Measurements from ENCODE around the gene FYCO1. TPM values are rescaled to one million over a fixed set of nuclear protein-coding genes. Genes with fewer than 3 reads are reported as not detected.

FYCO1 gene
- total RNA-seq, 1 experiment from 2014 or later = 15.4 TPM

GRCh38 chr3:45884368-45885201 is 111.0 kb downstream of the FYCO1 start:
- BruUV-seq (replicated peaks) = no TSS peak
- TF ChIP-seq EZH2 (IDR thresholded peaks at IDR 0.05; ENCODE audit: low read length, unreplicated experiment) = no peak
- TF ChIP-seq EZH2phosphoT487 (IDR thresholded peaks at IDR 0.05; ENCODE audit: borderline replicate concordance, low read length) = no peak
- TF ChIP-seq, protein P1, sequence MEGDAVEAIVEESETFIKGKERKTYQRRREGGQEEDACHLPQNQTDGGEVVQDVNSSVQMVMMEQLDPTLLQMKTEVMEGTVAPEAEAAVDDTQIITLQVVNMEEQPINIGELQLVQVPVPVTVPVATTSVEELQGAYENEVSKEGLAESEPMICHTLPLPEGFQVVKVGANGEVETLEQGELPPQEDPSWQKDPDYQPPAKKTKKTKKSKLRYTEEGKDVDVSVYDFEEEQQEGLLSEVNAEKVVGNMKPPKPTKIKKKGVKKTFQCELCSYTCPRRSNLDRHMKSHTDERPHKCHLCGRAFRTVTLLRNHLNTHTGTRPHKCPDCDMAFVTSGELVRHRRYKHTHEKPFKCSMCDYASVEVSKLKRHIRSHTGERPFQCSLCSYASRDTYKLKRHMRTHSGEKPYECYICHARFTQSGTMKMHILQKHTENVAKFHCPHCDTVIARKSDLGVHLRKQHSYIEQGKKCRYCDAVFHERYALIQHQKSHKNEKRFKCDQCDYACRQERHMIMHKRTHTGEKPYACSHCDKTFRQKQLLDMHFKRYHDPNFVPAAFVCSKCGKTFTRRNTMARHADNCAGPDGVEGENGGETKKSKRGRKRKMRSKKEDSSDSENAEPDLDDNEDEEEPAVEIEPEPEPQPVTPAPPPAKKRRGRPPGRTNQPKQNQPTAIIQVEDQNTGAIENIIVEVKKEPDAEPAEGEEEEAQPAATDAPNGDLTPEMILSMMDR (conservative IDR thresholded peaks at IDR 0.05; ENCODE audit: low read depth, low read length) = no peak
- Histone ChIP-seq H3K4me2 (ENCODE audit: low read length) (no peak overlapping the region), H3K27ac (ENCODE audit: low read length) (no peak overlapping the region), H3K9me3 (ENCODE audit: low read length) (no peaks in the 10 kb centered on the region), H3F3A (ENCODE audit: low read length, unreplicated experiment) (peaks cover 4% of the 10 kb centered on the region), H3K9ac (ENCODE audit: low read length) (no peak overlapping the region), H3K4me3 (ENCODE audit: low read length) (no peak overlapping the region), H3K4me1 (ENCODE audit: insufficient read depth, low read length) (peaks cover 36% of the 10 kb centered on the region), H3K79me2 (ENCODE audit: low read length) (no peaks in the 10 kb centered on the region), H2AFZ (ENCODE audit: low read length) (no peak overlapping the region), H3K9me2 (replicated peaks; ENCODE audit: low read length) (no peaks in the 10 kb centered on the region), H3K27me3 (ENCODE audit: low read length) (no peaks in the 10 kb centered on the region), H4K20me1 (ENCODE audit: low read length) (no peaks in the 10 kb centered on the region), H3K36me3 (ENCODE audit: low read depth, low read length) (no peaks in the 10 kb centered on the region)
- intact Hi-C loops (cut with micrococcal nuclease) = loop anchor here (5.0 kb wide), 1 partner anchor 42 kb away; the partner anchor contains the start of gene LZTFL1
- ATAC-seq (no peak), DNase-seq (no peak)
- ChIA-PET CTCF (no interaction called here), POLR2A (ENCODE audit: unreplicated experiment) (no interaction called here)

DNA sequence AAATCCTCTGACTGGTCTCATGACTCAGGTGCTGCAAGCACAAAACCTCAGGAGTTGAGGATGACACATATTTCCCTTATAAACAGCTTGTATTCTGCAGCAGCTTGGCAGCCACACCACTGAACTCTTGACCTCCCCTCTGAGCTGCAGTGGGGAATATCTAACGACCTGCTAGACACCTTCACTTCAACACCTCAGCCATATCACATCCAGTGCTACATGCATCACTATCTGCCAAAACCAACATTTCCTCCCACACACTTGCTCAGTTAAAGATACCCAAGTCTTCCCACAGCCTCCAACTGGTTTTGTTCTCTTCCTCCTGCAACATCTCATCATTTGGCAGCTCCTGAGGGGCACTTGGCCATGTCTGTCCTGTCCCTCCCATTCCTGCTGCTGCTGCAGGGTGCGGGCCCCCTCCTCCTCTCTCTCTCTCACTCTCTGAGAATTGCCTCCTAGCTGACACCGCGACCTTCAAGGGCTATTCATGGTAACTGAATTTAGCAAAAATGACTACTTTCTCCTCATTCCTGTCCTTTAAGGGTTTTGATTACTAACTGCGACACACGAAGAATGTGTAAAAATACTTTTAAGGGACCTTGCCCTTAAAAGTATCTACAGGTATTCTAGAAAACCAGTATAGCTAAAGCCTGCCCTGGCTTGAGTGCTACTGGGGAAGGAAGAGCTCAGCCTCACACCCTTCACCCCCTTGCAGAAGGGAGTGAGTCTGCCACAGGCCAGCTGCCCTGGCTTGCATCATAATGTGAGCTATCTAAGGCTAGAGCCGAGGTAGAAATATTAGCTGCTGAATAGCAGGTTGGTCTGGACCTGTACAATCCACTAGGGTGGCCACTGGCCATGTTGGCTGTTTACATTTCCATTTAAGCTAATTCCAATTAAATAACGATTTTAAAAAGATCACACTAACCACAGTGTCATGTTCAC is 114.3 kb downstream of the FYCO1 start:
- Histone ChIP-seq H2AFZ (ENCODE audit: low read length) (no peak overlapping the region), H3K9me3 (ENCODE audit: low read length) (no peaks in the 10 kb centered on the region), H3K27me3 (ENCODE audit: low read length) (no peaks in the 10 kb centered on the region), H3K4me1 (ENCODE audit: insufficient read depth, low read length) (peaks cover 21% of the 10 kb centered on the region), H3F3A (ENCODE audit: low read length, unreplicated experiment) (peaks cover 4% of the 10 kb centered on the region), H3K9me2 (replicated peaks; ENCODE audit: low read length) (no peaks in the 10 kb centered on the region), H3K36me3 (ENCODE audit: low read depth, low read length) (no peaks in the 10 kb centered on the region), H3K9ac (ENCODE audit: low read length) (peak overlapping the region; percentile 13; the same call in 1 of the 2 replicates), H3K4me3 (ENCODE audit: low read length) (no peak overlapping the region), H3K79me2 (ENCODE audit: low read length) (no peaks in the 10 kb centered on the region), H4K20me1 (ENCODE audit: low read length) (no peaks in the 10 kb centered on the region), H3K4me2 (ENCODE audit: low read length) (peak overlapping the region; percentile 50), H3K27ac (ENCODE audit: low read length) (peak overlapping the region; percentile 72)
- BruUV-seq (replicated peaks) = no TSS peak
- POLR2A ChIA-PET (ENCODE audit: unreplicated experiment) = interaction anchor here (0.6 kb wide), 1 partner anchor 13 kb away, joined by 5 read pairs; no protein-coding TSS in a partner anchor
- CTCF ChIA-PET = interaction anchor here (0.5 kb wide), 2 partner anchors 9 to 195 kb away, joined by 4 to 6 read pairs; no protein-coding TSS in a partner anchor
- intact Hi-C loops (cut with micrococcal nuclease) = loop anchor here (5.0 kb wide), 1 partner anchor 39 kb away; the partner anchor contains the start of gene LZTFL1
- DNase-seq = peak; percentile 88
- peak; percentile 93 for ATAC-seq
- TF ChIP-seq EZH2 (IDR thresholded peaks at IDR 0.05; ENCODE audit: low read length, unreplicated experiment) (no peak), EZH2phosphoT487 (IDR thresholded peaks at IDR 0.05; ENCODE audit: borderline replicate concordance, low read length) (no peak)
- TF ChIP-seq, protein P1 (conservative IDR thresholded peaks at IDR 0.05; ENCODE audit: low read depth, low read length) = no peak

All from PC-3 (cell line).